ENCODE results near the gene GNAI2. TPM values are rescaled to one million over a fixed set of nuclear protein-coding genes. Genes with fewer than 3 reads are reported as not detected.
"Not testable (repeated sequence)": the region's sequence is repeated elsewhere in the genome, so short reads cannot be mapped to it uniquely, and the experiment has no call there.

Gene GNAI2
- total RNA-seq, 1 experiment from 2014 or later = 201 TPM

GRCh38 chr3:50210176-50210509 is 25.9 kb upstream of the GNAI2 start:
- Histone ChIP-seq H3K27ac (no peak overlapping the region), H3K27me3 (ENCODE audit: insufficient read depth, low read depth) (peaks cover 12% of the 10 kb centered on the region; the same call in 1 of the 2 replicates), H3K9me3 (ENCODE audit: insufficient read depth, low read depth) (no peaks in the 10 kb centered on the region), H3F3A (ENCODE audit: insufficient read depth, low read depth) (no peaks in the 10 kb centered on the region), H3K4me2 (no peak overlapping the region), H3K36me3 (ENCODE audit: low read depth) (no peaks in the 10 kb centered on the region), H3K79me2 (ENCODE audit: low read depth) (no peaks in the 10 kb centered on the region), H4K20me1 (ENCODE audit: insufficient read depth) (no peaks in the 10 kb centered on the region), H2AFZ (no peak overlapping the region), H3K4me1 (replicated peaks; ENCODE audit: insufficient read depth) (no peaks in the 10 kb centered on the region; the same call in 1 of the 2 replicates), H3K9me2 (ENCODE audit: insufficient read depth) (no peaks in the 10 kb centered on the region), H3K4me3 (no peak overlapping the region)
- intact Hi-C loops (cut with micrococcal nuclease; ENCODE audit: unreplicated experiment) = no loop called here
- no peak for TF ChIP-seq EZH2 (IDR thresholded peaks at IDR 0.05; ENCODE audit: low read depth)
- TF ChIP-seq, protein P1, sequence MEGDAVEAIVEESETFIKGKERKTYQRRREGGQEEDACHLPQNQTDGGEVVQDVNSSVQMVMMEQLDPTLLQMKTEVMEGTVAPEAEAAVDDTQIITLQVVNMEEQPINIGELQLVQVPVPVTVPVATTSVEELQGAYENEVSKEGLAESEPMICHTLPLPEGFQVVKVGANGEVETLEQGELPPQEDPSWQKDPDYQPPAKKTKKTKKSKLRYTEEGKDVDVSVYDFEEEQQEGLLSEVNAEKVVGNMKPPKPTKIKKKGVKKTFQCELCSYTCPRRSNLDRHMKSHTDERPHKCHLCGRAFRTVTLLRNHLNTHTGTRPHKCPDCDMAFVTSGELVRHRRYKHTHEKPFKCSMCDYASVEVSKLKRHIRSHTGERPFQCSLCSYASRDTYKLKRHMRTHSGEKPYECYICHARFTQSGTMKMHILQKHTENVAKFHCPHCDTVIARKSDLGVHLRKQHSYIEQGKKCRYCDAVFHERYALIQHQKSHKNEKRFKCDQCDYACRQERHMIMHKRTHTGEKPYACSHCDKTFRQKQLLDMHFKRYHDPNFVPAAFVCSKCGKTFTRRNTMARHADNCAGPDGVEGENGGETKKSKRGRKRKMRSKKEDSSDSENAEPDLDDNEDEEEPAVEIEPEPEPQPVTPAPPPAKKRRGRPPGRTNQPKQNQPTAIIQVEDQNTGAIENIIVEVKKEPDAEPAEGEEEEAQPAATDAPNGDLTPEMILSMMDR (conservative IDR thresholded peaks at IDR 0.05) = no peak
- ChIA-PET CTCF (no interaction called here), POLR2A (ENCODE audit: unreplicated experiment) (no interaction called here)
- BruUV-seq (replicated peaks) = no TSS peak
- DNase-seq = no peak

DNA sequence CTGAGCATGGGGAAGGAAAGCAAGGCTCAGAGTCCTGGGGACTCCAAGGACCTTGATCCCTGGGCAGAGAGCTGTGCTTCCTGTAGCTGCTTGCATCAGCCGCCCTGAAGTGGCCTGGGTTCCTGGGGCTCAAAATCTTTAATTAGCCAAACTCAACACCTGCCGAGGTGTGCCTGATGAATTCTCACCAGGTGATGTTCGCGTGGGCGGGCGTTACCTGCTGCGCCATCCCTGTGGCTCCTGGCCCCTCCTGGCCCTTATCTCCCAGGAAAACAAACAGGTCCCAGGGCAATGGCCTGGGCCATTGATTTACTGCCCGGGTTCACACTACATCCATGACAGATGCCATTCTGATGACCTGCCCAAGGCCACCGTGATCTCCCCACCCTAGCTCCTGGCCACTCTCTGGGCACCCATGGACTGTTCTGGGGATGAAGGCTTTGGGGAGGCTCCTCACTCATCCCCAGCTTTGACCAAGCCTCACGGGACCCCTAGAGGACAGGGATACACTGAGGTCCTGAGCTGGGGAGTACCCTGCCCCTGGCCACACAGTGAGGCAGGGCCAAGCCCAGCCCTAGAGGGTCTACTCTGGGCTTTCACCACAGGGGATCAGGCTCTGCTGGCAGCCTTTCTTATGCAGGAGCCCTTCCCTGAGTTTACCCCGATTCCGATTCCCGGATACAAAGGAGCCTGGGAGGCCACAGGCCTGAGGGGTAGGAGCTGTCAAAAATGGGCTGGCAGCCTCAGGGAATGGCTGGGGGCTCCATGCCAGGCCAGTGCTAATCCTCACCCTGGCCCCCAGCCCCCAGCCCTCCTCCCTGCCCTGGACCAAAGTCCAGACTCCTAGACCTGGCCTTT is 25.3 kb upstream of the GNAI2 start:
- peaks cover 6% of the 10 kb centered on the region; the same call in 1 of the 2 replicates for H3K27me3 ChIP-seq (ENCODE audit: insufficient read depth, low read depth)
- H3K9me2 ChIP-seq (ENCODE audit: insufficient read depth) = no peaks in the 10 kb centered on the region
- no peak overlapping the region for H3K4me2 ChIP-seq
- no peaks in the 10 kb centered on the region for H3K79me2 ChIP-seq (ENCODE audit: low read depth)
- no peak for TF ChIP-seq EZH2 (IDR thresholded peaks at IDR 0.05; ENCODE audit: low read depth)
- TF ChIP-seq, protein P1 (conservative IDR thresholded peaks at IDR 0.05) = no peak
- H2AFZ ChIP-seq = no peak overlapping the region
- H3K27ac ChIP-seq = no peak overlapping the region
- intact Hi-C loops (cut with micrococcal nuclease; ENCODE audit: unreplicated experiment) = no loop called here
- H4K20me1 ChIP-seq (ENCODE audit: insufficient read depth) = no peaks in the 10 kb centered on the region
- H3K4me1 ChIP-seq (replicated peaks; ENCODE audit: insufficient read depth) = no peaks in the 10 kb centered on the region; the same call in 1 of the 2 replicates
- CTCF ChIA-PET = no interaction called here
- H3F3A ChIP-seq (ENCODE audit: insufficient read depth, low read depth) = no peaks in the 10 kb centered on the region
- DNase-seq = no peak
- no peaks in the 10 kb centered on the region for H3K36me3 ChIP-seq (ENCODE audit: low read depth)
- BruUV-seq (replicated peaks) = no TSS peak
- POLR2A ChIA-PET (ENCODE audit: unreplicated experiment) = interaction anchor here (0.7 kb wide), 1 partner anchor 1714 kb away, joined by 4 read pairs; no protein-coding TSS in a partner anchor
- no peaks in the 10 kb centered on the region for H3K9me3 ChIP-seq (ENCODE audit: insufficient read depth, low read depth)
- no peak overlapping the region for H3K4me3 ChIP-seq

DNA sequence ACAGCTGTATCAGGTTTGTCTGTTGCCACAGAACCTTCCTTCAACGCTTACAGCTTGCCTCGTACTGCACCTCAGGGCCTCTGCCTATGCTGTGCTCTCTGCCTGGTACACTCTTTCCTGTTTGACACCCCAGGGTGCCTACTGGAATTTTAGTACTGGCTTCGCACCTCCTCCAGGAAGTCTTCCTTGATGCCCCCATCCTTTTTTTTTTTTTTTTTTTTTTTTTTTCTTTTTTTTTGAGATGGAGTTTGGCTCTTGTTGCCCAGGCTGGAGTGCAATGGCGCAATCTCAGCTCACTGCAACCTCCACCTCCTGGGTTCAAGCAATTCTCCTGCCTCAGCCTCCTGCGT is 24.7 kb upstream of the GNAI2 start:
- H3K4me2 ChIP-seq; DNase-seq; H3K79me2 ChIP-seq (ENCODE audit: low read depth); BruUV-seq (replicated peaks); CTCF ChIA-PET; H3K36me3 ChIP-seq (ENCODE audit: low read depth); H4K20me1 ChIP-seq (ENCODE audit: insufficient read depth); H3K9me2 ChIP-seq (ENCODE audit: insufficient read depth); H3K27ac ChIP-seq; H3K9me3 ChIP-seq (ENCODE audit: insufficient read depth, low read depth); H3F3A ChIP-seq (ENCODE audit: insufficient read depth, low read depth); H3K4me1 ChIP-seq (replicated peaks; ENCODE audit: insufficient read depth); H3K4me3 ChIP-seq; intact Hi-C loops (cut with micrococcal nuclease; ENCODE audit: unreplicated experiment); H3K27me3 ChIP-seq (ENCODE audit: insufficient read depth, low read depth); H2AFZ ChIP-seq: not testable (repeated sequence)
- POLR2A ChIA-PET (ENCODE audit: unreplicated experiment) = interaction anchor here (0.7 kb wide), 1 partner anchor 1713 kb away, joined by 4 read pairs; no protein-coding TSS in a partner anchor

Measured in PC-9 (cell line).